Activated CD4-positive, alpha-beta T cell treated with anti-CD3 and anti-CD28 coated beads, Interleukin-2, amount 50 U/mL, for 4 hours (primary cell): ENCODE data around the gene LRRK1.
A peak's percentile ranks its signal among the peaks of the same experiment; 100 is the strongest.
"Not testable (repeated sequence)": the region's sequence is repeated elsewhere in the genome, so short reads cannot be mapped to it uniquely, and the experiment has no call there.

Experiments
- DNase-seq, 2 experiments: peaks; one replicate each; pipeline ENCODE4 v3.0.0-alpha.2; 2020

Gene LRRK1

GRCh38 chr15:101086394-101087171 lies 167.4 kb downstream of the LRRK1 start:
- DNase-seq = no peak

DNA sequence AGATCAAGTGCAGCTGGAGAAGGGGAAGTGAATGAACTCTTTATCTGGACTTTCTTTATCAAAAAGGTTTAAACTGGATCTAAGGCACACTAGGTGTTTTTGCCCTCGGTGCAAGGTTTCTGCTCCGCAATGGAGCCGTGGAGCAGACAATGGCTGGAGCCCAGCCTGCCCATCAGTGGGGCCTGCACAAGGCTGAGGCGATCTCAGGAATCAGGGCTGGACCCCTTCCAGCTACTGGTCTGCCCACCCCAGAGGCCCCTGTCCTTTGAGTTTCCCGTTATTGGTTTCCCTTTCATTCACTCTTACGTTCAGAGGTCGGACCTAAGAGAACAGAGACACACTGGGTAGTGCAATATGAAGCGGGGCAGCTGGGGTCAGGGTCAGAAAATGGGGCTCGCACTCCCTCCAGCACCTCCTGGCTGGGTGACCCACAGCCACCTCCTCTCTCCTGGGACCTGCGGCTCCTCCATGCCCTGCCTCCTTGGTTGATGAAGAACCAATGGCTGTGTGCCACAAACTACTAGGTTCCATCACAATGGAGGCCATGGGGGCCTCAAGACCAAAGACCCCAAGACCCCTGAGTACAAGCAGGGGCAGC lies 168.1 kb downstream of the LRRK1 start:
- no peak for DNase-seq

DNA sequence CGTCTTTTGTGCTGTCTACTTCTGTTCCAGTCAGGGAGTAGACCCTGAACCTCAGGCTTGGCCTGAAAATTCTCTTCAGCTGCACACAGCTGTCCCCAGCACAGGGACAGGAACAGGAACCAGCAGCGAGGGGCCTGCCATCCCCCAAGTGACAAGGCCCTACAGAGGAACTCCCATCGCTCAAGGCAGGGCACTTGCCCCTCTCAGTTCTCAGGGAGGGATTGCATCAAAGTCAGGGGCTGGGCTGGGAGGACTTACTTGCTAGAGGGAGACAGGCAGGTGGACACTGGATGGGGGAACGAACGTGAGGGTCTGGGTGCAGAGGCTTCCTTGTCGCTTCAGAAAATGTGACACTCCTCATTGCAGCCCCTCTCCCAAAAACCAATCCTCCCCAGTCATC lies 169.1 kb downstream of the LRRK1 start:
- no peak for DNase-seq

- DNase-seq = peak; percentile 72 to 77
Measured at GRCh38 chr15:101088788-101089578, 169.8 kb downstream of the LRRK1 start.

DNA sequence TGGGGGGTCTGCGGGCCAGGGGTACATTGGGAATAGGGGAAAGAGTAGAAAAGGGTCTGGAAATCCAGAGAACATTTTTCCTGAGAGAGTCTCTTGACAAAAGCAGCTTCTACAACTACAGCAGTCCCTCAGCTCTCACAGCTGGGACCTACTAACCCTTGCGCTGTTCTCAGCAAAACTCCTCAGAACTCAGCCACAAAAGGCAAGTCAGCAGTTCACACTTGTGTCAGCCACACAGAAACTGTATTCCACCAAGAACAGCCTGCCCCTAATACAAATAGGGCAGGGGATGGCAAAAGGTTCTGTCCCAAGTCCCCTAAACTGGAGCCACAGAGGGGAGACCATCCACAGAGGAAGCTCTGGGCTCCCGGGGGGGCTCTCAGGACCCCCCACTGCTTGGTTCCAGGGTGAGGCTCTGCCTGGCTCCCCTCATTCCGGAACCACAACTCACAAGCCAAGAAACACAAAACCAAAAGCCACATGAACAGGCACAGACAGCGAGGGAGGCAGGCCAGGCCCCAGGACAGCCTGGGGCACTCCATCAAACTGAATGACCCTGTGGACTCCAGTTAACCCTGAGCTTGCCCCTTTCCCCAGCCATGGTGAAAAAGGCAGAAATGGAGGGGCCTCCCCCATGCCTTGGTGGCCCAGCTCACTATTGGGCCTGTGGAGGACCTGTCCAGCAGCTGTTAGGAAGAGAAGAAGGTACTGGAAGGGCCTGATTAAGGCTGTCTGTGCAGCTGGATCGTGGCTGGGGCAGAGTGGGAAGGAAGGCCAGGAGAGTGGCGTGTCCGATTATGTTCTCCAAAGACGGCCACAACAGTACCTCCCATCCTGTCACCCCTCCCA lies 170.6 kb downstream of the LRRK1 start:
- no peak for DNase-seq

DNA sequence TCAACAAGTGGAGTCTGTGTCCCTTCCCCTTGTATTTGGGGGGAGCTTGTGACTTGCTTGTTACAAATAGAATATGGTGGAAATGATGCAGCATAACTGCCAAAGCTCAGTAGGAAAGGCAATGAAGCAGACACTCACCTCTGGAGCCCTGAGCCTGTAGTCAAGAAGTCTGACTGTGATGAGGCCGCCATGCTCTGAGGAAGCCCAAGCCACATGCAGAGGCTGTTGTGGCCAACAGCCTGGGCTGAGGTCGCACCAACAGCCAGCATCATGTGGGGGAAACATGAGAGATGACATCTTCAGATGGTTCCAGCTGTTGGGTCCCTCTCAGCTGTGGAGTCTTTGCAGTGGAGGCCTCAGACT lies 171.3 kb downstream of the LRRK1 start:
- DNase-seq = no peak

DNA sequence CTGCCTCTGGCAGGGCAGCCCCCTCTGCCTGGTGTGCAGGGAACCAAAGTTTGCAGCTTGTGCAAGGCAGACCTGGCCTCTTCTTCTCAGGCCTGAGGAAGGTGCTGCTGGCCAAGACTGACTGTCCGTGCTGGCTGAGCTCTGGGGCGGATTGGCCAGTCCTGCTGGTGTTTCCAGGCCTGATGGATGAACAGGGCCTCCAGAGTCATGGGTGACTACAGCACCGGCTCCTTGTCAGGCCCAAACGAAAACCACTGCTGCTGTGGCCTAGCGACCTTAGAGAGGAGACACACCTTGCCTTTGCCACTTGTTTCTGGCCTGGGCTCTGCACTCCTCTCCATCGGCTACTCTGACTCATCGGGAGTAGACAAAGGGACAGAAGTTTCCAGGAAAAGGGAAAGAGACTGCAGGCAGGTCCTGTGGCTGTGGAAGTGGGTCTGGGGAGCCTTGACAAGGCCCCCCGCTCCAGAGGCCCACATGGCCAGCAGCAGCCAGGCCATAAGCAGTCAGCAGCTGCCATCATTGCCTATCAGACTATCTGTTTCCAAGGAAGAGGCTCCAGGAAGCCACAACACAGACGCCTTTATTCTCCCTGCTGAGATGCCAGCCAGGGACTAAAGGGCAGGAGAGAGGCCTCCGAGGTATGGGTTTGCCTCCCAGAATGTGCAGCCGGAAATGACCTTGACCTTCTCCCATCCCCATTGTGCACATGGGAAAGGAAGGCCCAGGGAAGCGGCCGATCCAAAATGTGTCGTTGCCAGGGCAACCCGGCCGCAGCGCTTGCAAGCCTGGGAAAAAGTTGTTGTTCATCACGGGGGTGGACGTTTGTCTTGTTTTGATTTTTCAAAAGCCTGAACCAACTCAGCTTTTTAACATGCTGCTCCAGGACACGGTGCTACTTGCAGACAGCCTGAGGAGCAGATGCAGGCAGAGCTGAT lies 172.2 kb downstream of the LRRK1 start:
- DNase-seq = no peak

- DNase-seq = no peak
Measured at GRCh38 chr15:101092156-101092866, 173.2 kb downstream of the LRRK1 start.

DNA sequence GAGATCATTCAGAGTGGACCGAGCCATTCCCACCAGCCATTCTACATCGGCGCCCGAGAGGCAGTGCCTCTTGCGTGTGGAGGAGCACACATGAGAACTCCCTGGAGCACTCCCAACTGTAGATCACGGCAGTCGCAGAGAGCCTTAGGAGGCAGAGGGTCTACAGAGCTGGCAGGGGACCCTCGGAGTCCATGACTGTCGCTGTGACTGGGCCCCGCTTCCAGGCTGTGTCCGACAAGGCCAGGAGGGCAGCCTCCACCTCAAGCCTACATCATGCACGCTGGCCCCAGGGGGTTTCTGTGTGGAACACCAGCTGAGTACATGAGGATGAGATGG lies 173.7 kb downstream of the LRRK1 start:
- DNase-seq = no peak

DNA sequence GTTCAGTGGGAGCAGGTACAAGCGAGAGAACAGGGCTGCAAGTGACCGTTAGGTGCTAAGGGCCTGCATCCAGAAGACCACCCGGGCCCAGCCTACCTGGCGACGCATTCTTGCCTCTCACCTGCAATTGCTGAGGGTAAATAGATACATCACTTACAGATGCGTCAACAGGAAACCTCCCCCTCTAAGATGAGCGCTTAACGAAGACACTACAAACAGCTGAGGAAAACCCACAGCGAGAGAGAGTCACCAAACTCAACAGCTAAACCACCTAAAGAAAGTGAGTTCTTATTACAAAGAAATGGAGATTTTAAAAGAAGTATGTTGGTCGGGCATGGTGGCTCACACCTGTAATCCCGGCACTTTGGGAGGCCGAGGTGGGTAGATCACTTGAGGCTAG lies 174.8 kb downstream of the LRRK1 start:
- DNase-seq = no peak

- not testable (repeated sequence) for DNase-seq
Measured at GRCh38 chr15:101095796-101096406, 176.7 kb downstream of the LRRK1 start.

DNA sequence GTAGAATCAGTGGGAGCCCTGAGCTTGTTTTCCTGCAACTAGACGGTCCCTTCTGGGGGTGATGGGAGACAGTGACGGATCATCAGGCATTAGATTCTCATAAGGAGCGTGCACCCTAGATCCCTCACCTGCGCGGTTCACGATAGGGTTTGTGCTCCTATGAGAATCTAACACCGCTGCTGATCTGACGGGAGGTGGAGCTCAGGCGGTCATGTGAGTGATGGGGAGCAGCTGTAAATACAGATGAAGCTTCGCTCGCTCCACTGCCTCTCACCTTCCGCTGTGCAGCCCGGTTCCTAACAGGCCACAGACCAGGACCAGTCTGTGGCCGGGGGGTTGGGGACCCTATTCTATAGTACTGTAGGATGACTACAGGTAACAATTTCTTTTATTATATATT lies 178.0 kb downstream of the LRRK1 start:
- DNase-seq = no peak

GRCh38 chr15:101099183-101099582 lies 180.0 kb downstream of the LRRK1 start:
- no peak for DNase-seq

- DNase-seq = no peak
Measured at GRCh38 chr15:101100118-101100517, 181.0 kb downstream of the LRRK1 start.

DNA sequence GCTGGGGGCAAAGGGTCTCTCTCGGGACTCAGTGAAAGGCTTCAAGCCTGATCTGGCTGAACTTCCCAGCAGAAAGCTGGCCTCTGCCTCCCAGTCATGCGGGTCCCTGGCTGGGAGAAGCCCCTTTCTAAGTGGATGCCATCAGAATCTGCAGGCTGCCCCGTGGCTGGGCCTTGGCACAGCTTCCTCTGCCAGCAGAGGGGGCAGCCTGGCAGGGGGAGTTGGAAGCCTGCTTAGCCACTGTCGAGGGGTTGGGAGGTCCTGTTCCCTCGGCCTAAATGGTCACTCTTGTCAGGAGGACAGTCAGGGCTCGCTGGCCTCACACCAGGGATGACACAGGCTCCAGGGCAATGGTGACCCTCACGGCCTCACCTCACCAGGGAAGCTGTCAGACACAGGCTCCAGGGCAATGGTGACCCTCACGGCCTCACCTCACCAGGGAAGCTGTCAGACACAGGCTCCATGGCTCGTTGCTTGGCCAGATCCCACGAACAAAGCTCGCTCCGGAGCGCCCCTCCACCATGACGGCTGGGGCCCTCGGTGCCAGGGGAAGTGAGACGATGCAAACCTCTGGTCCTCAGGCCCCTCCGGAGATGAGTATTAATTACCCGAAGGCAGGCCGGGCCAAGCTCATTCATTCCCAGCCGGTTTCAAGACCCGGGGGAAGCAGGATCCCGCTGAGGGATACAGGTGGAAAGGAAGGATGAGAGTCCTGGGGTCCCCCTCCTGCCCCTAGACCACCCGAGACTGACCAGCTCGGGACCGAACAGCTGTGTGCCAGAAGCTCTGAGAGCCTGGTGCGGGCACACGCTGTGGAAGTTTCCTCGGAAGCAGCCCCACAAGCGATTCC lies 181.7 kb downstream of the LRRK1 start:
- no peak for DNase-seq

DNA sequence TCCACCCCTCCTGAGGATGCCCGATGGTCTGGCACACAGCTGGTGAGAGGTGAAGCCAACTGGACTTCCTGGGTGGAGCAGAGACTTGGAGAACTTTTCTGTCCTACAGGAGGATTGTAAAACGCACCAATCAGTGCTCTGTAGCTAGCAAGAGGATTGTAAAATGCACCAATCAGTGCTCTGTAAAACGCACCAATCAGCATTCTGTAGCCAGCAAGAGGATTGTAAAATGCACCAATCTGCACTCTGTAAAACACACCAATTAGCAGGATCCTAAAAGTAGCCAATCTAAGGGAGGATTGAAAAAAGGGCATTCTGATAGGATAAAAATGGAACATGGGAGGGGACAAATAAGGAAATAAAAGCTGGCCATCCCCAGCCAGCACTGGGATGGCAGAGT lies 182.5 kb downstream of the LRRK1 start:
- no peak for DNase-seq

DNA sequence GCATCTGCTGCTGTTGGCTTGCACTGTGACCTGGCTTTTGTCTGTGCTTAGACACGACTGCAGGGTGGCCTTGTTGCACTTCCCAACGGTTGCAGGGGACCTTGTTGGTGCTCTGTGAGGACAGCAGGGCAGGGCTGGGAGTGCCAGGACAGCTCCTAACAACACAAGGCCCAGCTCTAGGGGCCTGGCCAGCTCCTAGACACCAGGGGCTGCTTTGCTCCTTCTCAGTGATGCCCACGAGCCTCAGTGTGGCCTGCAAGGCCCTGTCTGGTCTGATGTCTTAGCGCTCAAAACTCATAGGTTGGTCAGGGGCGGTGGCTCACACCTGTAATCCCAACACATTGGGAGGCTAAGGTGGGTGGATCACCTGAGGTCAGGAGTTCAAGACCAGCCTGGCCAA lies 183.6 kb downstream of the LRRK1 start:
- no peak for DNase-seq

DNA sequence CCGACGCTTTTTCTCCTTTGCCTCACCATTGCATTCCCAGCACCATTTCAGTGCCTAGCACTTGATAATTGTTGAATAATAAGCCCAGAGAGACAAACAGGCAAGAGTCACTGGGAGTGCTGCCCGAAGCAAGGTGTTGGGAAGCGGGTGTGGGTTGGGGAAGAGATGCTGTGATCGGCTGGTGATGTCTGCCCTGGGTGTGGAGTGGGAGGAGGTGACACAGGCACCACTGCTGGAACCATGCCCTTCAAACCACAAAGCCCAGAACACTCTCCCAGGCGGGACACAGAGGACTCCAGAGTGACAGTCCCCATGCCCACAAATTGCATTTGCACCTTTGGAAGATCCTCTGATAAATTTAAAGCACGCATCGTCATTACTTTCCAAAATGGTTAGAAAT lies 184.4 kb downstream of the LRRK1 start:
- no peak for DNase-seq

GRCh38 chr15:101104141-101104540 lies 185.0 kb downstream of the LRRK1 start:
- DNase-seq = no peak
